ENCODE data around the gene MCRS1. TPM values are rescaled to one million over a fixed set of nuclear protein-coding genes. Genes with fewer than 3 reads are reported as not detected.
A peak's percentile ranks its signal among the peaks of the same experiment; 100 is the strongest.

The MCRS1 gene
- total and polyA plus RNA-seq, 4 donors, result 20.0 to 33.1 (median 26.1) TPM

GRCh38 chr12:49554266-49554665 is 13.7 kb downstream of the MCRS1 start (continued):
- TF ChIP-seq, protein P1, sequence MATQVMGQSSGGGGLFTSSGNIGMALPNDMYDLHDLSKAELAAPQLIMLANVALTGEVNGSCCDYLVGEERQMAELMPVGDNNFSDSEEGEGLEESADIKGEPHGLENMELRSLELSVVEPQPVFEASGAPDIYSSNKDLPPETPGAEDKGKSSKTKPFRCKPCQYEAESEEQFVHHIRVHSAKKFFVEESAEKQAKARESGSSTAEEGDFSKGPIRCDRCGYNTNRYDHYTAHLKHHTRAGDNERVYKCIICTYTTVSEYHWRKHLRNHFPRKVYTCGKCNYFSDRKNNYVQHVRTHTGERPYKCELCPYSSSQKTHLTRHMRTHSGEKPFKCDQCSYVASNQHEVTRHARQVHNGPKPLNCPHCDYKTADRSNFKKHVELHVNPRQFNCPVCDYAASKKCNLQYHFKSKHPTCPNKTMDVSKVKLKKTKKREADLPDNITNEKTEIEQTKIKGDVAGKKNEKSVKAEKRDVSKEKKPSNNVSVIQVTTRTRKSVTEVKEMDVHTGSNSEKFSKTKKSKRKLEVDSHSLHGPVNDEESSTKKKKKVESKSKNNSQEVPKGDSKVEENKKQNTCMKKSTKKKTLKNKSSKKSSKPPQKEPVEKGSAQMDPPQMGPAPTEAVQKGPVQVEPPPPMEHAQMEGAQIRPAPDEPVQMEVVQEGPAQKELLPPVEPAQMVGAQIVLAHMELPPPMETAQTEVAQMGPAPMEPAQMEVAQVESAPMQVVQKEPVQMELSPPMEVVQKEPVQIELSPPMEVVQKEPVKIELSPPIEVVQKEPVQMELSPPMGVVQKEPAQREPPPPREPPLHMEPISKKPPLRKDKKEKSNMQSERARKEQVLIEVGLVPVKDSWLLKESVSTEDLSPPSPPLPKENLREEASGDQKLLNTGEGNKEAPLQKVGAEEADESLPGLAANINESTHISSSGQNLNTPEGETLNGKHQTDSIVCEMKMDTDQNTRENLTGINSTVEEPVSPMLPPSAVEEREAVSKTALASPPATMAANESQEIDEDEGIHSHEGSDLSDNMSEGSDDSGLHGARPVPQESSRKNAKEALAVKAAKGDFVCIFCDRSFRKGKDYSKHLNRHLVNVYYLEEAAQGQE (IDR thresholded peaks at IDR 0.05), result no peak
- TF ChIP-seq ATF3 (IDR thresholded peaks at IDR 0.05) (no peak), NR2F2 (IDR thresholded peaks at IDR 0.05) (no peak), RXRA (IDR thresholded peaks at IDR 0.05) (no peak), SP1 (IDR thresholded peaks at IDR 0.05) (no peak), FOXA2 (IDR thresholded peaks at IDR 0.05) (no peak), EGR1 (IDR thresholded peaks at IDR 0.05; ENCODE audit: low read depth in 2 of 2) (no peak), FOXA1 (IDR thresholded peaks at IDR 0.05) (no peak), GABPA (IDR thresholded peaks at IDR 0.05 in 1 of 2, conservative IDR thresholded peaks at IDR 0.05 in 1 of 2) (no peak), TAF1 (conservative IDR thresholded peaks at IDR 0.05) (no peak), YY1 (IDR thresholded peaks at IDR 0.05) (no peak), RAD21 (IDR thresholded peaks at IDR 0.05) (no peak), HNF4G (IDR thresholded peaks at IDR 0.05) (no peak)

- Histone ChIP-seq H3K36me3 (ENCODE audit: control insufficient read depth in 4 of 4, insufficient read depth in 3 of 4, low read depth in 1 of 4, low read length in 3 of 4) (peaks cover 4 to 9% (median 7%) of the 10 kb centered on the region in 4 donors), H3K27ac (ENCODE audit: low read depth in 1 of 2, low read length in 2 of 2) (no peak overlapping the region), H3K27me3 (ENCODE audit: control insufficient read depth in 4 of 4, insufficient read depth in 4 of 4, low read length in 3 of 4) (peaks cover 0 to 5% (median 0%) of the 10 kb centered on the region in 4 donors), H3K9ac (ENCODE audit: low read depth in 1 of 2, low read length in 2 of 2) (no peak overlapping the region), H3K9me3 (ENCODE audit: control insufficient read depth in 4 of 4, low read length in 3 of 4) (no peaks in the 10 kb centered on the region), H3K4me3 (ENCODE audit: low read depth in 1 of 3, low read length in 3 of 3) (no peak overlapping the region), H3K4me1 (ENCODE audit: control insufficient read depth in 4 of 4, insufficient read depth in 4 of 4, low read length in 3 of 4) (peaks cover 7 to 48% (median 30%) of the 10 kb centered on the region in 4 donors)
- TF ChIP-seq RAD21 (IDR thresholded peaks at IDR 0.05) (peak; percentile 61 to 65), NR2F2 (IDR thresholded peaks at IDR 0.05) (no peak), RXRA (IDR thresholded peaks at IDR 0.05) (no peak), GABPA (IDR thresholded peaks at IDR 0.05 in 1 of 2, conservative IDR thresholded peaks at IDR 0.05 in 1 of 2) (no peak), CTCF (IDR thresholded peaks at IDR 0.05; ENCODE audit: low read depth, low read length, missing input control) (peak; percentile 33), JUND (IDR thresholded peaks at IDR 0.05) (no peak)
- WGBS, result 71% methylated on average over 2 of the region's 2 CpGs
- no peak for DNase-seq (ENCODE audit: low spot score)
Observed at GRCh38 chr12:49553512-49554088, 14.3 kb downstream of the MCRS1 start.

DNA sequence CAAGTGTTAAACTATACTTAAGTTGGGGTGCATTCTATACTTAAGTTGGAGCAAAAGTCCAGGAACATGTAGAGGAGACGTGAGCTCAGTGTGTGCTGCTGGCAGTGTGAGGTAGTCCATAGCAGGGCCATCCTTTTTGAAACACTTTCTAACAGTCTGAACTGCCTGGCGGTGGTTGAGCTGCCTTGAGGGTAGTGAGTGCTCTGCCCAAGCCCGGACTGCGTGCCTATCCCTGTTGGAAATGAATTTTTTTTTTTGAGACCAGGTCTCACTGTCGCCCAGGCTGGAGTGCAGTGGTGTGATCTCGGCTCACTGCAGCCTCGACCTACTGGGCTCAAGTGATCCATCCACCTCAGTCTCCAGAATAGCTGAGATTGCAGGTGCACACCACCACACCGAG is 15.0 kb downstream of the MCRS1 start:
- Histone ChIP-seq H3K4me1 (ENCODE audit: control insufficient read depth in 4 of 4, insufficient read depth in 4 of 4, low read length in 3 of 4) (peaks cover 7 to 47% (median 30%) of the 10 kb centered on the region in 4 donors), H3K9me3 (ENCODE audit: control insufficient read depth in 4 of 4, low read length in 3 of 4) (no peaks in the 10 kb centered on the region), H3K27me3 (ENCODE audit: control insufficient read depth in 4 of 4, insufficient read depth in 4 of 4, low read length in 3 of 4) (peaks cover 0 to 5% (median 0%) of the 10 kb centered on the region in 4 donors), H3K36me3 (ENCODE audit: control insufficient read depth in 4 of 4, insufficient read depth in 3 of 4, low read depth in 1 of 4, low read length in 3 of 4) (peaks cover 0 to 3% (median 3%) of the 10 kb centered on the region in 4 donors), H3K4me3 (ENCODE audit: low read depth in 1 of 3, low read length in 3 of 3) (no peak overlapping the region), H3K9ac (ENCODE audit: low read depth in 1 of 2, low read length in 2 of 2) (no peak overlapping the region), H3K27ac (ENCODE audit: low read depth in 1 of 2, low read length in 2 of 2) (no peak overlapping the region)
- TF ChIP-seq, protein P1 (IDR thresholded peaks at IDR 0.05), result no peak
- TF ChIP-seq SP1 (IDR thresholded peaks at IDR 0.05) (no peak), FOXA1 (IDR thresholded peaks at IDR 0.05) (no peak)
- 89% methylated on average over 8 of the region's 8 CpGs for whole genome bisulfite sequencing
- DNase-seq (ENCODE audit: low spot score), result no peak
